Measurements from ENCODE around the gene CDKN1A. TPM values are rescaled to one million over a fixed set of nuclear protein-coding genes. Genes with fewer than 3 reads are reported as not detected.

Gene CDKN1A
- total RNA-seq, 4 donors from 2014 or later, result 110 to 346 (median 260) TPM

GRCh38 chr6:36724514-36725390 is 46.2 kb downstream of the CDKN1A start:
- H3K27me3 ChIP-seq, result no peaks in the 10 kb centered on the region
- ATAC-seq, result peak; percentile 73 to 85
- peak; percentile 39 to 67 for DNase-seq
- no peak overlapping the region for H3K4me3 ChIP-seq
- intact Hi-C loops (cut with DNase I; ENCODE audit: low total_unique reads) (loop anchor here (1.0 kb wide), 1 partner anchor 101 kb away; no protein-coding TSS in a partner anchor), in situ Hi-C loops (cut with MboI; ENCODE audit: low sequenced_read_pairs in 4 of 4) (no loop called here)
- H3K4me1 ChIP-seq, result peaks cover 0 to 4% of the 10 kb centered on the region in 2 donors
- TF ChIP-seq POLR2A (IDR thresholded peaks at IDR 0.05), result no peak
- peak; percentile 32 to 68 (median 64) for TF ChIP-seq CTCF (IDR thresholded peaks at IDR 0.05 in 4 of 5, conservative IDR thresholded peaks at IDR 0.05 in 1 of 5)
- H3K27ac ChIP-seq, result no peak overlapping the region
- no peaks in the 10 kb centered on the region for H3K9me3 ChIP-seq
- H3K36me3 ChIP-seq, result no peaks in the 10 kb centered on the region

GRCh38 chr6:36725581-36725980 is 47.1 kb downstream of the CDKN1A start:
- TF ChIP-seq POLR2A (IDR thresholded peaks at IDR 0.05) (no peak), CTCF (IDR thresholded peaks at IDR 0.05 in 4 of 5, conservative IDR thresholded peaks at IDR 0.05 in 1 of 5) (no peak)
- no peaks in the 10 kb centered on the region for H3K27me3 ChIP-seq
- ATAC-seq (no peak), DNase-seq (no peak)
- no peak overlapping the region for H3K4me3 ChIP-seq
- in situ Hi-C loops (cut with MboI; ENCODE audit: low sequenced_read_pairs in 4 of 4), result no loop called here
- no peak overlapping the region for H3K27ac ChIP-seq
- H3K9me3 ChIP-seq, result no peaks in the 10 kb centered on the region
- no peaks in the 10 kb centered on the region for H3K36me3 ChIP-seq
- intact Hi-C loops (cut with DNase I; ENCODE audit: low total_unique reads), result no loop called here
- peaks cover 0 to 4% of the 10 kb centered on the region in 2 donors for H3K4me1 ChIP-seq

- no peak for ATAC-seq
- H3K4me1 ChIP-seq, result peaks cover 0 to 4% of the 10 kb centered on the region in 2 donors
- no peaks in the 10 kb centered on the region for H3K36me3 ChIP-seq
- no peak for TF ChIP-seq POLR2A (IDR thresholded peaks at IDR 0.05)
- TF ChIP-seq CTCF (IDR thresholded peaks at IDR 0.05 in 4 of 5, conservative IDR thresholded peaks at IDR 0.05 in 1 of 5), result no peak
- in situ Hi-C loops (cut with MboI; ENCODE audit: low sequenced_read_pairs in 4 of 4) (no loop called here), intact Hi-C loops (cut with DNase I; ENCODE audit: low total_unique reads) (no loop called here)
- H3K9me3 ChIP-seq, result no peaks in the 10 kb centered on the region
- no peak overlapping the region for H3K27ac ChIP-seq
- no peak for DNase-seq
- H3K4me3 ChIP-seq, result no peak overlapping the region
- no peaks in the 10 kb centered on the region for H3K27me3 ChIP-seq
Observed at GRCh38 chr6:36727505-36728021, 49.0 kb downstream of the CDKN1A start.

- DNase-seq (no peak), ATAC-seq (no peak)
- Histone ChIP-seq H3K4me1 (peaks cover 0 to 4% of the 10 kb centered on the region in 2 donors), H3K27me3 (no peaks in the 10 kb centered on the region), H3K36me3 (no peaks in the 10 kb centered on the region), H3K9me3 (no peaks in the 10 kb centered on the region), H3K4me3 (no peak overlapping the region), H3K27ac (no peak overlapping the region)
- in situ Hi-C loops (cut with MboI; ENCODE audit: low sequenced_read_pairs in 4 of 4) (no loop called here), intact Hi-C loops (cut with DNase I; ENCODE audit: low total_unique reads) (no loop called here)
- TF ChIP-seq POLR2A (IDR thresholded peaks at IDR 0.05), result no peak
Observed at GRCh38 chr6:36728289-36729160, 50.0 kb downstream of the CDKN1A start.

- intact Hi-C loops (cut with DNase I; ENCODE audit: low total_unique reads) (no loop called here), in situ Hi-C loops (cut with MboI; ENCODE audit: low sequenced_read_pairs in 4 of 4) (no loop called here)
- Histone ChIP-seq H3K36me3 (no peaks in the 10 kb centered on the region), H3K4me1 (peaks cover 0 to 4% of the 10 kb centered on the region in 2 donors), H3K9me3 (no peaks in the 10 kb centered on the region), H3K27ac (no peak overlapping the region), H3K4me3 (no peak overlapping the region), H3K27me3 (no peaks in the 10 kb centered on the region)
- ATAC-seq, result no peak
- TF ChIP-seq POLR2A (IDR thresholded peaks at IDR 0.05) (no peak), CTCF (IDR thresholded peaks at IDR 0.05 in 4 of 5, conservative IDR thresholded peaks at IDR 0.05 in 1 of 5) (no peak)
- DNase-seq, result no peak
Observed at GRCh38 chr6:36729161-36729524, 50.6 kb downstream of the CDKN1A start.
